ENCODE data around the gene EPHX1.
"Not testable (repeated sequence)": the region's sequence is repeated elsewhere in the genome, so short reads cannot be mapped to it uniquely, and the experiment has no call there.

The EPHX1 gene

DNA sequence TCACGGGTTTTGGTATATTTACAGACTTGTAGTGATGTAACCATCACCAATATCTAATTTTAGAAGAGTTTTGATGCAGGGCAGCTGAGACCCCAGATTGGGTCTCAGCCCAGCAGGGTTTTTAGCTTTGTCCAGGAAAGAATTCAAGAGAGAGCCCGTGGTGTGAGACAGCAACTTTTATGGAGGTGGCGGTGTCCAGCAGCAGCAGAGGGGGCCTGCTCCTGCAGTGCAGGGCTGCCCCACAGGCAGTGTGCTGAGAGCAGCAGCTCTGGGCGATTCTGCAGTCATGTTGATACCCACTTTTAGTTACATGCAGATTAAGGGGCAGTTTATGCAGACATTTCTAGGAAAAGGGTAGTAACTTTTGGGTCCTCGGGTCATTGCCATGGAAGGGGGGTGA lies 1.8 kb upstream of the EPHX1 start:
- H3K27ac ChIP-seq (ENCODE audit: low read depth, low read length): no peak overlapping the region
- no peak overlapping the region for H3K4me2 ChIP-seq (ENCODE audit: low read length)
- H3F3A ChIP-seq (ENCODE audit: control insufficient read depth, insufficient read depth): no peaks in the 10 kb centered on the region
- H3K36me3 ChIP-seq (ENCODE audit: control insufficient read depth, low read length): no peaks in the 10 kb centered on the region
- no peaks in the 10 kb centered on the region for H3K9me2 ChIP-seq (replicated peaks; ENCODE audit: control insufficient read depth, low read length)
- no peak overlapping the region for H3K4me3 ChIP-seq (ENCODE audit: low read length)
- no peaks in the 10 kb centered on the region for H3K79me2 ChIP-seq (ENCODE audit: control insufficient read depth, low read length)
- H3K27me3 ChIP-seq (ENCODE audit: control insufficient read depth, low read length): peaks cover 20% of the 10 kb centered on the region
- H3K4me1 ChIP-seq (ENCODE audit: control insufficient read depth, low read length): no peaks in the 10 kb centered on the region
- H3K9me3 ChIP-seq (ENCODE audit: control insufficient read depth, insufficient read depth, low read length): no peaks in the 10 kb centered on the region
- peaks cover 4% of the 10 kb centered on the region; the same call in 1 of the 2 replicates for H4K20me1 ChIP-seq (ENCODE audit: control insufficient read depth, insufficient read depth, low read depth, low read length)
- TF ChIP-seq EZH2phosphoT487 (IDR thresholded peaks at IDR 0.05; ENCODE audit: borderline replicate concordance, low read length) (no peak), CTCF (IDR thresholded peaks at IDR 0.05; ENCODE audit: low read depth, low read length, poor library complexity, severe bottlenecking) (no peak)

DNA sequence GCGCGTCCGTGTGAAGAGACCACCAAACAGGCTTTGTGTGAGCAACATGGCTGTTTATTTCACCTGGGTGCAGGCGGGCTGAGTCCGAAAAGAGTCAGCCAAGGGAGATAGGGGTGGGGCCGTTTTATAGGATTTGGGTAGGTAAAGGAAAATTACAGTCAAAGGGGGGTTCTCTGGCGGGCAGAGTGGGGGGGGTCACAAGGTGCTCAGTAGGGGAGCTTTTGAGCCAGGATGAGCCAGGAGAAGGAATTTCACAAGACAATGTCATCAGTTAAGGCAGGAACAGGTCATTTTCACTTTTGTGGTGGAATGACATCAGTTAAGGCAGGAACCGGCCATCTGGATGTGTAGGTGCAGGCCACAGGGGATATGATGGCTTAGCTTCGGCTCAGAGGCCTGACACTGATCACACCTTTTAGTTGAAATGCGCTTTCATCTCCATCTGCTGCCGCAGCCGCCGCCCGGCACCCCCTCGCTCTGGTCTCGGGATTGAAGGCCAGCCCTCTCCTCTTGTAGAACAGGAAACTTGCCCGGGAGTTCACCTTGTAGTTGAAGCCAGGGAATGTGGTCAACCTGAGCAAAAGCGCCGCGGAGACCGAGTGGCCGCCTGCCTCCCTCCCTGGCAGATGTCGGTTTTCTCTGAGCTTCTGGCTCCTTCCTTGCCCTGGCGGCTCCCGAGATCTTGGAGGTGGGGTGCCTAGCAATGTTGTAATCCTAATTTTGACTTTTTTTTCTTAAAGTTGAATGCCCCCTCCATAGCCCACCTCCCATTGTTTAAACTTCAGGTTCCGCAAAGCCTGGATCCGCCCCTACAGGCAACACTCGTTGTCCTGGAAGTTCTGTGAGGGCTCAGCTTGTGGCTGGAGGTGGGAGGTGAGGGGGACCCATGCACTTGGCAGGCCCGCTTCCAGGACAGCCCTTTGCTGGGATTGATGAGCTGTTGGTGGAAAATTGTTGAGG lies 935 bp downstream of the EPHX1 start:
- H3K9me3 ChIP-seq (ENCODE audit: control insufficient read depth, insufficient read depth, low read length); H3K27ac ChIP-seq (ENCODE audit: low read depth, low read length); H3K79me2 ChIP-seq (ENCODE audit: control insufficient read depth, low read length); H3K36me3 ChIP-seq (ENCODE audit: control insufficient read depth, low read length); H3F3A ChIP-seq (ENCODE audit: control insufficient read depth, insufficient read depth); H4K20me1 ChIP-seq (ENCODE audit: control insufficient read depth, insufficient read depth, low read depth, low read length); H3K4me1 ChIP-seq (ENCODE audit: control insufficient read depth, low read length); H3K9me2 ChIP-seq (replicated peaks; ENCODE audit: control insufficient read depth, low read length): not testable (repeated sequence)
- H3K27me3 ChIP-seq (ENCODE audit: control insufficient read depth, low read length): peaks cover 20% of the 10 kb centered on the region
- H3K4me2 ChIP-seq (ENCODE audit: low read length): peak overlapping the region; percentile 58
- peak overlapping the region; percentile 49 for H3K4me3 ChIP-seq (ENCODE audit: low read length)

DNA sequence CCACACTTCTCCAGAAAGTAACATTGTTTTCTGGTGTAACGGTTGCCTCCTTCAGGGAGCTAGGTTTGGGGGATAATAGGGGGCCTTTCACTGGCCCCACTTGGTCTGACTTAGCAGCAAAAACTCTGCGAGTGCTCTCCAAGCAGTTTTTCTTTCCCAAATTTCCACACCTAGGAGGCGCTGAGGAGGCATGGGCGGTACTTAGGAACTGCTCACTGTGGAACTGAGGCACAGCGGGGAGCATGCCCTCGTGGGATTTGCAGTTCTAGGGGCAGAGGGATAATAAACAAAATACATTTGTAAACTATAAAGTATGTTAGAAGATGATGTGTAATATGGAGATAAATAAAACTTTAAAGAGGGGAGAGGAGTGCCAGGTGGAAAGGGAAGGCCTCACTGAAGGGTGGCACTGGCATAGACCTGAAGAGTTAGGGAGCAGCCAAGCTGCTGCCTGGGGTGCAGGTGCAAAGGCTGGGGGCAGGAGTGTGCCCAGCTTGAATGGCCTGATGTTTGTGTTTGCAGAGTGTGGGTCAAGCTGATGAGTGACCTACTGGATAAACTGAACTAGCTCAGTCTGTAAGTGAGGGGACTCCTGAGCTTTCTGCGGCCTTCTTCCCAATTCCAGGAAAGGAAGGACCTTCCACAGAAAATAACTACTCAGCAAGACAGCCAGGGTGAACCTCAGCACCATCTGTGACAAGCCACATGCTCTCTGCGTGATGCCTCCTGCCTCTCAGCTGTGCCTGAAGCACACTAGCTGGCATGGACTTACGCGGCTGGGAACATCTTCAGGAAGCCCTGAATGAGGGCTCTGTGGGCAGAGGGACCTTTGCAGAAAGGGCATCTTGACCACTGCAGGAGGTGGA lies 1.9 kb downstream of the EPHX1 start:
- Histone ChIP-seq H3K4me3 (ENCODE audit: low read length) (no peak overlapping the region), H3K4me2 (ENCODE audit: low read length) (no peak overlapping the region), H3K4me1 (ENCODE audit: control insufficient read depth, low read length) (no peaks in the 10 kb centered on the region), H3K36me3 (ENCODE audit: control insufficient read depth, low read length) (no peaks in the 10 kb centered on the region), H3K9me2 (replicated peaks; ENCODE audit: control insufficient read depth, low read length) (no peaks in the 10 kb centered on the region), H4K20me1 (ENCODE audit: control insufficient read depth, insufficient read depth, low read depth, low read length) (peaks cover 4% of the 10 kb centered on the region; the same call in 1 of the 2 replicates), H3K79me2 (ENCODE audit: control insufficient read depth, low read length) (no peaks in the 10 kb centered on the region), H3F3A (ENCODE audit: control insufficient read depth, insufficient read depth) (no peaks in the 10 kb centered on the region), H3K27me3 (ENCODE audit: control insufficient read depth, low read length) (peaks cover 20% of the 10 kb centered on the region), H3K27ac (ENCODE audit: low read depth, low read length) (no peak overlapping the region), H3K9me3 (ENCODE audit: control insufficient read depth, insufficient read depth, low read length) (no peaks in the 10 kb centered on the region)
- TF ChIP-seq EZH2phosphoT487 (IDR thresholded peaks at IDR 0.05; ENCODE audit: borderline replicate concordance, low read length) (no peak), CTCF (IDR thresholded peaks at IDR 0.05; ENCODE audit: low read depth, low read length, poor library complexity, severe bottlenecking) (no peak)

All from DOHH2 (cell line).